Esophagus squamous epithelium (tissue), 4 donors: ENCODE measurements around the gene PUS1.

Experiments used
- CTCF ChIP-seq, 6 experiments: fragments of 450-650 bp in 4 of 6; fragments of 200-600 bp in 2 of 6; sonication (generic) in 2 of 6; IDR thresholded peaks; one replicate each; pipeline ENCODE4 v1.5.1; 2016 to 2019; ENCODE audit warnings: antibody characterized with exemption in 6 of 6, mild to moderate bottlenecking in 4 of 6, moderate library complexity in 4 of 6
- POLR2A ChIP-seq, 4 donors: fragments of 450-650 bp; IDR thresholded peaks; one replicate each; pipeline ENCODE4 v1.6.1; 2017; ENCODE audit warnings: antibody characterized with exemption in 4 of 4, mild to moderate bottlenecking in 4 of 4, moderate library complexity in 3 of 4

DNA sequence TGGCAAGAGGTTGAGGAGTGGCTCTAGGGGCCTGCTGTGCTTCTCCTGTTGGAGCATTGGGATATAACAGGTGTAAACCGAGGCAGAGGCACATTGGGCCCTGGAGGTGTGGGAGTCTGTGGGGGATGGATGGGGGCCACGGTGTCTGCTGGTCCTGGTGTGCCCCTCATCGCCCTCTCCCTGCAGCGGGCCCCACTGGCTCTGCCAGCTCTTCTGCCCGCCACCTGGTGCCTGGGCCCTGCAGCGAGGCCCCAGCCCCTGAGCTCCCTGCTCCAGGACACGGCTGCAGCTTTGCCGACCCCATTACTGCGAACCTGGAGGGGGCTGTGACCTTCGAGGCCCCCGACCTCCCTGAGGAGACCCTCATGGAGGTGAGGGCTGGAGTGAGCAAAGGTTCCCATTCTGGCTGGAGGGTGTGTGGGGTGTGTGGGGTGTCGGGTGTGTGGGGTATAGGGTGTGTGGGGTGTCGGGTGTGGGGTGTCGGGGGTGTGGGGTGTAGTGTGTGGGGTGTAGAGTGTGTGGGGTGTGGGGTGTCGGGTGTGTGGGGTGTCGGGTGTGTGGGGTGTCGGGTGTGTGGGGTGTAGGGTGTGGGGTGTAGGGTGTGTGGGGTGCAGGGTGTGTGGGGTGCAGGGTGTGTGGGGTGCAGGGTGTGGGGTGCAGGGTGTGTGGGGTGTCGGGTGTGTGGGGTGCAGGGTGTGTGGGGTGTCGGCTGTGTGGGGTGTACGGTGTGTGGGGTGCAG, 10.6 kb upstream of the PUS1 start:
- TF ChIP-seq CTCF (IDR thresholded peaks at IDR 0.05): no peak
- TF ChIP-seq POLR2A (IDR thresholded peaks at IDR 0.05): no peak
